SK-MEL-5 (cell line): ENCODE measurements around the gene NCSTN. TPM values are rescaled to one million over a fixed set of nuclear protein-coding genes. Genes with fewer than 3 reads are reported as not detected.

Source experiments
- DNase-seq: peaks from one replicate; pipeline ENCODE4 v3.0.0-alpha.2; 2016; ENCODE audit warnings: low read depth, low spot score
- in situ Hi-C: cut with HindIII; loops from 2 replicates; pipeline ENCODE4 v1.10.0; 2016; ENCODE audit warnings: low sequenced_read_pairs, high pct_unique_total_duplicates, low pct_unique_long_range_greater_than_20kb
- polyA plus RNA-seq, 2 experiments: library from polyadenylated mRNA; depleted of rRNA; stranded (reverse); fragments of >200 nt; gene quantifications; 2 replicates each; pipeline ENCODE4 v1.2.3, GENCODE V29; 2015
- total RNA-seq: library from RNA; depleted of rRNA; stranded (reverse); fragments of >200 nt; shearing (Covaris generic); gene quantifications from 2 replicates; pipeline ENCODE4 v1.2.3, GENCODE V29; 2014; rRNA removed

Gene NCSTN
- 85.8 and 87.3 TPM in 2 replicates for total RNA-seq
- polyA plus RNA-seq (2015; cell fraction: cytosol; rRNA removed): 201 and 219 TPM in 2 replicates
- 166 and 181 TPM in 2 replicates for polyA plus RNA-seq (2015; cell fraction: nucleus; rRNA removed)

- in situ Hi-C loops: no loop called here
- DNase-seq: peak; percentile 96
Measured at GRCh38 chr1:160342953-160343869, at the start of gene NCSTN, which contains the start of gene COPA. NCSTN (plus strand) TSS chr1:160343383; CDS start chr1:160343397, 14 bp downstream. COPA (minus strand) TSS chr1:160343250; CDS start chr1:160343170, 80 bp downstream.

GRCh38 chr1:160296036-160296435, 47.1 kb upstream of the NCSTN start:
- DNase-seq: no peak
- in situ Hi-C loops: no loop called here

GRCh38 chr1:160300173-160300572, 43.0 kb upstream of the NCSTN start:
- no peak for DNase-seq
- in situ Hi-C loops: no loop called here

GRCh38 chr1:160307118-160307791, 35.9 kb upstream of the NCSTN start:
- in situ Hi-C loops: no loop called here
- peak; percentile 5 for DNase-seq

DNA sequence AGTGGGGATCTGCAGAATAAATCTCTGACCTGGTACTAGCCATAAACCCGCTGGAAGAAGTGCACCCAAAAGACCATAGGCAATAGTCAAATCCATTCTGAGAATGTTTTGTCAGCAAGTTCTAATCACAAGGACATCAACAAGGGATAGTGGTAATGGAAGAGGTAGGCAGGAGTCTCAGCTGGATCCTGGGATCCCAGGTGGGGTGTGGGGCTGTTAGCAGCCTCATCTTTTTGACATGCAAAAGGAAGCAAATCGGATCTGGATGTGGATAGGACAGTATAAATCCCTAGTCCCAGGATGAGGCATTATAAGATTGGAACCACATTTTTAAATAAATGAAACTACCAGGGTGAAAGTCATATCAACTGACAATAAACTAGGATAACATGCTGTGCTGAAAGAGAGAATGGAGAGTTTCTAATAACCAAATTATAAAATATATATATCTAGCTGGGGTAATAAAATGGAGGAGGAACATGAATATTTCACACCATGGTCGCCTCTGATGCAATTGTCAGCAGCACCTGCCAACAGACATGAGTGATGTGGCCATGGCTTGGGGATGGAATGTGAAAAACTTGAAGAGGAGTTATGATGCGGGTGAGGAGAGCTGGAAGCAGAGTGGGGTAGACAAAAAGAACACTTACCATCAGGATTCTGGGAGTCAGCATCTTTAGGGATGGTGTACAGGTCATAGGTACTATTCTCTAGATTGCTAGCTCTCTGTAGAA, 34.6 kb upstream of the NCSTN start:
- DNase-seq: no peak

DNA sequence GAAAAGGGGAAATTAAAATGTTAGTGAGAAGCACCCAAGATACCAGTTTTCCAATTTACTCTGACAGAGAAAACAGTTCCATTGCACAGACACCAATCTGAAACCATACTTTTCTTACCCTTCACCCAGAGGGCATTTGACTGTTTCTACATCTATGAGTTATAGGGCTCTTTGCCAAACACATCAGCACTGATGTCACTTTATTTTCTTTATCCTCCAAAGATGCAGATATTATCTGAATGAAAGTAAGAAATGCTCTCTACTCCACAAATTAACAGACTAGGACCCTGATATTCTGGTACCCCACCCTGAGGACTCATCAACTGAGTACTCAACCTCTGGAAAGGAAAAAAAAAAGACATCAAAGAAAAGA, 34.0 kb upstream of the NCSTN start:
- DNase-seq: no peak
- in situ Hi-C loops: no loop called here

More for the DNA sequence above, 34.6 kb upstream of the NCSTN start:
- in situ Hi-C loops: no loop called here

- in situ Hi-C loops: no loop called here
- DNase-seq: no peak
Measured at GRCh38 chr1:160309571-160309970, 33.6 kb upstream of the NCSTN start.

- in situ Hi-C loops: no loop called here
- DNase-seq: no peak
Measured at GRCh38 chr1:160315359-160315758, 27.8 kb upstream of the NCSTN start.

GRCh38 chr1:160322831-160323230, 20.4 kb upstream of the NCSTN start:
- DNase-seq: no peak
- in situ Hi-C loops: no loop called here

- DNase-seq: no peak
- in situ Hi-C loops: no loop called here
Measured at GRCh38 chr1:160325252-160325651, 17.9 kb upstream of the NCSTN start.

DNA sequence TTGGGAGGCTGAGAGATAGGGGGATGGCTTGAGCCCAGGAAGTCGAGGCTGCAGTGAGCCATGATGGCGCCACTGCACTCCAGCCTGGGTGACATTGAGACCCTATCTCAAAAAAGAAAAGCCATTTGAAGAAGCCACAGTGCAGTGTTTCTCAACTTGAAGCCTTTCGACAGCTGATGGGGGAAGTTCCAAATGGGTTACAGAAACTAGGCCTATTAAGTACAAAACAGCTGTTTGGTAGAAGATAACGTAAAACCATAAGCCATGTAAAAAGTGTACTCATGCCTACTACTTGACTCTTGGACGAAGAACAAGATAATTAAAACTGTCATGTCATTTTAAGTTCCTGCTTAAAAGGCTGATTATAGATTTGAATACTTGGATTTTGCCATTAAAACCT, 16.8 kb upstream of the NCSTN start:
- no peak for DNase-seq
- in situ Hi-C loops: no loop called here

DNA sequence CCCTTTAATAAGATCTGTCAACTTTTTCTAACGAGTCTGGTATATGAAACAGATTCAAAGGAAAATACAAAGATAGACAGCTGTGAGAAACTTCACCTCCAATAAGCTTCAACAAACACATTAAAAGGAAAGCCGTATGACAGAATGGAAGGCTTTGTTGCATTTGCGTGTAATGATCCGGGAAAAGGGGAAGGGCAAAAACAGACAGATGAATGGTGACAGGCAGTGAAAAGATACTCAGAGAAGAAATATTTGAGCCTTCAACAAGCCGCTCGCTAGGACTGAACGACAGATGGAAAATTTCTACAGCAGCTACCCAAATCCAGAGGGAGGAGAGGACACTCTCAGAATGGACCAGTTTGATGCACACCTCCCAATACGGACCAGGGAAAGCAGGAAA, 15.0 kb upstream of the NCSTN start:
- in situ Hi-C loops: no loop called here
- DNase-seq: no peak

- in situ Hi-C loops: no loop called here
- no peak for DNase-seq
Measured at GRCh38 chr1:160330119-160330518, 13.1 kb upstream of the NCSTN start.

DNA sequence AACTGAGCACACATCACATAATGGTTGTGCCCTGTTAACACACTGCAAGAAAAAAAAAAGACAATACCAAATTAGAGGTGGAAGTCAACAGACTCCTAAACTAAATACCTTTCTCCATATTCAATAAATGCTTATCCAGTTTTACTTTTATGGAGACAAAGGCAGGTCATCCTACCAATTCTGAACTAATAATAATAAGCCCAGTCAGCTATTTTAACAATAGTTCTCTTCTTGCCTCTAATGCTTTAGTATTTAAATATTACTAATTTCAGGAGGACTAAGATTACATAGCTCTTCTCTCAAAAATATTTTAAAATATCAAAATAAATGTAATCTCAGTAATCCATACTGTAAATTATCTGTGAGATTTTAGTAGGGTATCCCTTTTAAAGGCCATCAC, 10.7 kb upstream of the NCSTN start:
- in situ Hi-C loops: no loop called here
- DNase-seq: no peak

DNA sequence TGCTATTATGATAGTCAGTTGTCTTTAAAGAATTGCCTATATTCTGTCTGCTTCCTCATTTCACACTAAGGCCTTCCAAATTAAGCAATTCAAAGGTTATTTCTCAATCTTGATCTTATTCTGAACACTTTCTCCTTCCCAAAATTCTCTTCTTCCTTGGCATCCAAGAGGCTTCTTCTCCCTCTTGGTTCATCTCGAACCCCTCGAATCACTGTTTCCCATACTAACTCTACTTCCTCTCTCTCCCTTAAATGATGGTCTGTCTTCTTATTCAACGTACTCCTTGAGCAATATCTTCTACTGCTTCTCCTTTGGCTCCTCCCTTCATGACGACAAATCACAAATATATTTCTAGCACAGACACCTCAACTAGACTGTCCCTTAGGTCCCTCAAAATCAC, 4.6 kb upstream of the NCSTN start:
- no peak for DNase-seq
- in situ Hi-C loops: no loop called here

- in situ Hi-C loops: no loop called here
- DNase-seq: no peak
Measured at GRCh38 chr1:160340146-160340545, 3.0 kb upstream of the NCSTN start.

DNA sequence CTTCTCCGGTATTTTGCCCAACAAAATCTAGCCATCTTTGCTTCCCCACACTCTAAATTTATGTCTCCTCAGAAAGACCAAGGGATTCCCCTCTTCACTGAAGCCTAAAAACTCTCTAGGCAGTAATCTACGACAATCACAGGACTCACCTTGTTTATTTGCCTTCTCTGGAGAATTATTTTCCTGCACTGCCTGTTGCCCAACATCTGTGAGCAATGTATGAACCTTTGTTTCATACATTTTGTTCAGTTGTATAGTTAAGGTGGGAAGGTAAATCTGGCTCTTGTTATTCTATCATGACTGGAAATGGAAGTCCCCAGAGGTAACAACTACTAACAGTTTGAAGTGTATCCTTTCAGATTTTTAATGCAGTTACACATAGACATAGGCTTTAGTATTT, 2.3 kb upstream of the NCSTN start:
- no peak for DNase-seq
- in situ Hi-C loops: no loop called here

DNA sequence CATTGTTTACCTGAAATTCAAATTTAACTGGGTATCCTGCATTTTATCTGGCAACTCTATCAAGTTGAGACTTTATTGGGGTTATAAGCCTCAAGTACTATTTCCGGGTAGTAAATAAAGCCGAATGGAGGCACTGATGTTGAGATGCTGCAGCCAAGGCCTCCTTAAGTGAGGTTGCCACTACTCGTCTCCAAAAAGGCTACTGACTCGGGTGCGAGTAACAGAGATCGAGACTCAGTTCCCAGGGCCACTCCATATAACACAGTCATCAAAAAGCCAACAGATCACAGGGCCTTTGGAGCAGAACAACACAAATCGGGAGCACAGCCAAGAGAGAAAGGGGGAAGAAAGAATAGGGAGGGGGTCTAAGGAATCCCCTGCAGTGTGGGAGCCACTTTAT, 657 bp upstream of the NCSTN start:
- DNase-seq: no peak
- in situ Hi-C loops: no loop called here
